OCI-LY1 (cell line): ENCODE measurements around the gene QKI.

Experiments
- H2AFZ ChIP-seq: fragments of 200-600 bp; sonication (generic), shearing (Covaris generic); 2 replicates; pipeline ENCODE4 v1.6.0; 2014; ENCODE audit warnings: antibody characterized with exemption, mild to moderate bottlenecking, low read length
- H3F3A ChIP-seq: fragments of 200-600 bp; sonication (generic), shearing (Covaris generic); 2 replicates; pipeline ENCODE4 v1.6.0; 2014; ENCODE audit warnings: mild to moderate bottlenecking, antibody characterized with exemption, low read length, moderate library complexity; ENCODE audit not compliant: insufficient read depth
- H3K27ac ChIP-seq: fragments of 200-600 bp; sonication (generic); 2 replicates; pipeline ENCODE4 v1.5.1; 2014; ENCODE audit warnings: low read length, mixed run types, mild to moderate bottlenecking, low read depth; ENCODE audit not compliant: poor library complexity, severe bottlenecking
- H3K27me3 ChIP-seq: fragments of 200-600 bp; sonication (generic); 2 replicates; pipeline ENCODE4 v1.6.0; 2014; ENCODE audit warnings: antibody characterized with exemption, mild to moderate bottlenecking, low read length, moderate library complexity; ENCODE audit not compliant: insufficient read depth
- H3K36me3 ChIP-seq: fragments of 200-600 bp; sonication (generic); 2 replicates; pipeline ENCODE4 v1.6.1; 2014; ENCODE audit warnings: mild to moderate bottlenecking, antibody characterized with exemption, low read length, moderate library complexity, mixed read lengths; ENCODE audit not compliant: insufficient read depth
- H3K4me1 ChIP-seq: fragments of 200-600 bp; sonication (generic); 2 replicates; pipeline ENCODE4 v1.5.1; 2014; ENCODE audit warnings: mild to moderate bottlenecking, low read length, moderate library complexity; ENCODE audit not compliant: insufficient read depth, severe bottlenecking
- H3K4me2 ChIP-seq: fragments of 200-600 bp; sonication (generic), shearing (Covaris generic); 2 replicates; pipeline ENCODE4 v1.6.1; 2014; ENCODE audit warnings: low read length
- H3K4me3 ChIP-seq: fragments of 200-600 bp; sonication (generic); 2 replicates; pipeline ENCODE4 v1.5.1; 2014; ENCODE audit warnings: low read length, low read depth, mild to moderate bottlenecking, mixed read lengths; ENCODE audit not compliant: poor library complexity, severe bottlenecking
- H3K79me2 ChIP-seq: fragments of 200-600 bp; shearing (Covaris generic); 2 replicates; pipeline ENCODE4 v1.6.1; 2016; ENCODE audit warnings: mixed run types, low read length, mixed read lengths; ENCODE audit not compliant: insufficient read depth
- H3K9ac ChIP-seq: fragments of 200-600 bp; sonication (generic), shearing (Covaris generic); 2 replicates; pipeline ENCODE4 v1.6.1; 2014; ENCODE audit warnings: mild to moderate bottlenecking, low read length, mixed read lengths
- H3K9me2 ChIP-seq: fragments of 200-600 bp; sonication (generic), shearing (Covaris generic); 2 replicates; pipeline ENCODE4 v1.6.1; 2014; ENCODE audit warnings: low read depth, mild to moderate bottlenecking, low read length, mixed read lengths
- H3K9me3 ChIP-seq: fragments of 200-600 bp; shearing (Covaris generic); 2 replicates; pipeline ENCODE4 v1.6.1; 2014; ENCODE audit warnings: low read length, mixed read lengths
- H4K20me1 ChIP-seq: fragments of 200-600 bp; sonication (generic), shearing (Covaris generic); 2 replicates; pipeline ENCODE4 v1.6.0; 2016; ENCODE audit warnings: mild to moderate bottlenecking, low read length; ENCODE audit not compliant: insufficient read depth
- CTCF ChIP-seq: fragments of 200-600 bp; sonication (generic), shearing (Covaris generic); IDR thresholded peaks from 2 replicates; pipeline ENCODE4 v1.5.1; 2017; ENCODE audit warnings: mild to moderate bottlenecking, antibody characterized with exemption, low read length, moderate library complexity, mixed read lengths
- EZH2 ChIP-seq: fragments of 200-600 bp; sonication (generic), shearing (Covaris generic); IDR thresholded peaks from 2 replicates; pipeline ENCODE4 v1.8.0; 2017; ENCODE audit warnings: borderline replicate concordance, mixed run types, mild to moderate bottlenecking, antibody characterized with exemption, low read length, moderate library complexity, mixed read lengths

The QKI gene

GRCh38 chr6:163626073-163626867 is 211.8 kb downstream of the QKI start:
- Histone ChIP-seq H3K27me3 (no peaks in the 10 kb centered on the region; the same call in 1 of the 2 replicates), H3K36me3 (no peaks in the 10 kb centered on the region), H3K4me3 (no peak overlapping the region), H4K20me1 (no peaks in the 10 kb centered on the region), H2AFZ (no peak overlapping the region), H3F3A (no peaks in the 10 kb centered on the region), H3K79me2 (no peaks in the 10 kb centered on the region), H3K4me1 (no peaks in the 10 kb centered on the region), H3K9me3 (no peaks in the 10 kb centered on the region), H3K9ac (no peak overlapping the region), H3K27ac (no peak overlapping the region), H3K9me2 (no peaks in the 10 kb centered on the region), H3K4me2 (no peak overlapping the region)
- no peak for TF ChIP-seq CTCF
- no peak for TF ChIP-seq EZH2

GRCh38 chr6:163627274-163628062 is 212.9 kb downstream of the QKI start:
- no peaks in the 10 kb centered on the region for H3K79me2 ChIP-seq
- no peak overlapping the region for H3K4me3 ChIP-seq
- H3K27ac ChIP-seq = no peak overlapping the region
- H3F3A ChIP-seq = no peaks in the 10 kb centered on the region
- H3K9me3 ChIP-seq = no peaks in the 10 kb centered on the region
- no peak overlapping the region for H2AFZ ChIP-seq
- TF ChIP-seq CTCF (no peak), EZH2 (no peak)
- H3K9ac ChIP-seq = no peak overlapping the region
- H3K9me2 ChIP-seq = no peaks in the 10 kb centered on the region
- no peaks in the 10 kb centered on the region; the same call in 1 of the 2 replicates for H3K27me3 ChIP-seq
- no peaks in the 10 kb centered on the region for H4K20me1 ChIP-seq
- H3K36me3 ChIP-seq = no peaks in the 10 kb centered on the region
- H3K4me1 ChIP-seq = no peaks in the 10 kb centered on the region
- no peak overlapping the region for H3K4me2 ChIP-seq
